ENCODE measurements around the gene DCXR. TPM values are rescaled to one million over a fixed set of nuclear protein-coding genes. Genes with fewer than 3 reads are reported as not detected.

Gene DCXR
- total and polyA plus RNA-seq, 2 of the 13 experiments (the other 11 are each of a cell fraction or from before 2014, with no cell fraction given) = 287 to 311 TPM

- TF ChIP-seq ZNF710 (CRISPR knock-in tag; IDR thresholded peaks at IDR 0.05; ENCODE audit: borderline replicate concordance) (no peak), ZBTB7A (CRISPR knock-in tag; IDR thresholded peaks at IDR 0.05) (no peak), MED13 (CRISPR knock-in tag; IDR thresholded peaks at IDR 0.05) (peak; percentile 93), SAFB2 (CRISPR knock-in tag; IDR thresholded peaks at IDR 0.05; ENCODE audit: borderline replicate concordance, low read depth) (no peak), TCF12 (IDR thresholded peaks at IDR 0.05) (no peak), TCF12 (CRISPR knock-in tag; IDR thresholded peaks at IDR 0.05) (no peak), ZNF274 (CRISPR knock-in tag; IDR thresholded peaks at IDR 0.05) (no peak), KDM3A (CRISPR knock-in tag; IDR thresholded peaks at IDR 0.05; ENCODE audit: low read depth) (no peak), IRX3 (CRISPR knock-in tag; IDR thresholded peaks at IDR 0.05; ENCODE audit: borderline replicate concordance, low read depth) (0 out of 2 replicates have a peak, but pooled peaks have one; percentile 1), ZNF709 (CRISPR knock-in tag; IDR thresholded peaks at IDR 0.05) (no peak), MTF2 (CRISPR knock-in tag; IDR thresholded peaks at IDR 0.05; ENCODE audit: borderline replicate concordance) (no peak), TGIF2 (CRISPR knock-in tag; IDR thresholded peaks at IDR 0.05) (no peak; the same call in 1 of the 2 replicates), IRF1 (CRISPR knock-in tag; IDR thresholded peaks at IDR 0.05; ENCODE audit: low read depth) (no peak), GTF2F1 (IDR thresholded peaks at IDR 0.05; ENCODE audit: low read length) (no peak), POLR2AphosphoS5 (IDR thresholded peaks at IDR 0.05; ENCODE audit: low read depth, low read length) (peak; percentile 55), KLF11 (CRISPR knock-in tag; IDR thresholded peaks at IDR 0.05) (peak; percentile 24; the same call in 1 of the 2 replicates), RAD51 (IDR thresholded peaks at IDR 0.05; ENCODE audit: borderline replicate concordance) (no peak), ZSCAN20 (CRISPR knock-in tag; IDR thresholded peaks at IDR 0.05; ENCODE audit: borderline replicate concordance) (peak; percentile 50; the same call in 1 of the 2 replicates), AKNA (CRISPR knock-in tag; IDR thresholded peaks at IDR 0.05; ENCODE audit: borderline replicate concordance) (no peak), AHR (CRISPR knock-in tag; IDR thresholded peaks at IDR 0.05) (peak; percentile 8; the same call in 1 of the 2 replicates), ZNF563 (CRISPR knock-in tag; IDR thresholded peaks at IDR 0.05) (no peak), ZNF382 (CRISPR knock-in tag; IDR thresholded peaks at IDR 0.05; ENCODE audit: borderline replicate concordance) (no peak), HMG20A (CRISPR knock-in tag; IDR thresholded peaks at IDR 0.05; ENCODE audit: borderline replicate concordance) (peak; percentile 72; the same call in 1 of the 2 replicates), ZNF556 (CRISPR knock-in tag; IDR thresholded peaks at IDR 0.05; ENCODE audit: borderline replicate concordance) (no peak)
Observed at GRCh38 chr17:81994593-81995462, 42.7 kb downstream of the DCXR start (continued).
